Ishikawa (cell line): ENCODE data around the gene PEAK3.

Source experiments
- NFIC ChIP-seq: IDR thresholded peaks from 2 replicates; pipeline ENCODE4 v1.6.1; 2012
- TAF1 ChIP-seq: IDR thresholded peaks from 2 replicates; pipeline ENCODE4 v1.6.1; 2012; ENCODE audit warnings: low read depth, mild to moderate bottlenecking
- TF ChIP-seq, protein P1 (sequence below): IDR thresholded peaks from 2 replicates; pipeline ENCODE4 v1.6.1; 2012; ENCODE audit warnings: low read depth, mild to moderate bottlenecking

DNA sequence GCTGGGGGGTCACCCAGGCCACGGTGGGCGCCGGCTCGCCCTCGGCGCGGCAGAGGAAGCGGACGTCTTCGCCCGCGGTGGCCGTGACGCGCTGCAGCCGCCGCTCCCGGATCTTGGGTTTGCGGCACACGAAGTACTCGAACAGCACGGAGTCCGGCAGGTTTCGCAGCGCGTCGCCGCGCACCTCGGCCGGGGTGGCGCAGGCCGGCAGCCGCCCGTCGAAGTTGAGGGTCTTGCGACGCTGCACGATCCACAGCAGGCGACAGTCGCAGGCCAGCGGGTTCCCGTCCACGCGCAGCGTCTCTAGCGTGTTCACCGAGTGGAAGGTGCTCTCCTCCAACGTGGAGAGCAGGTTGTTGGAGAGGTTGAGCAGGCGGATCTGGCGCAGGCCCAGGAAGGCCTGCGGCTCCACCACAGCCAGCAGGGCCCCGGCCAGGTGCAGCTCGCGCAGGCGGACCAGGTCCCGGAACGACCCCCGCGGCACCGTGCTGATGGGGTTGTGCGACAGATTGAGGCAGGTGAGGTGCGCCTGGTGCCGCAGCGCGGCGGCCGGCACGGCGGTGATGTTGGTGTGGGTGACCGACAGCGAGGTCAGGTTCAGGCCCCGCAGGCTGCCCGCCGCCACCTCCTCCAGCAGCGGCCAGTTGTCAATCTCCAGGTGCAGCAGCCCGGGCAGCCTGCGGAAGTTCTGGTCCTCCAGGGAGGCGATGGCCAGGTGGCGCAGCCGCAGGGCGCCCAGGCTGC lies 8.6 kb upstream of the PEAK3 start:
- TF ChIP-seq, protein P1, sequence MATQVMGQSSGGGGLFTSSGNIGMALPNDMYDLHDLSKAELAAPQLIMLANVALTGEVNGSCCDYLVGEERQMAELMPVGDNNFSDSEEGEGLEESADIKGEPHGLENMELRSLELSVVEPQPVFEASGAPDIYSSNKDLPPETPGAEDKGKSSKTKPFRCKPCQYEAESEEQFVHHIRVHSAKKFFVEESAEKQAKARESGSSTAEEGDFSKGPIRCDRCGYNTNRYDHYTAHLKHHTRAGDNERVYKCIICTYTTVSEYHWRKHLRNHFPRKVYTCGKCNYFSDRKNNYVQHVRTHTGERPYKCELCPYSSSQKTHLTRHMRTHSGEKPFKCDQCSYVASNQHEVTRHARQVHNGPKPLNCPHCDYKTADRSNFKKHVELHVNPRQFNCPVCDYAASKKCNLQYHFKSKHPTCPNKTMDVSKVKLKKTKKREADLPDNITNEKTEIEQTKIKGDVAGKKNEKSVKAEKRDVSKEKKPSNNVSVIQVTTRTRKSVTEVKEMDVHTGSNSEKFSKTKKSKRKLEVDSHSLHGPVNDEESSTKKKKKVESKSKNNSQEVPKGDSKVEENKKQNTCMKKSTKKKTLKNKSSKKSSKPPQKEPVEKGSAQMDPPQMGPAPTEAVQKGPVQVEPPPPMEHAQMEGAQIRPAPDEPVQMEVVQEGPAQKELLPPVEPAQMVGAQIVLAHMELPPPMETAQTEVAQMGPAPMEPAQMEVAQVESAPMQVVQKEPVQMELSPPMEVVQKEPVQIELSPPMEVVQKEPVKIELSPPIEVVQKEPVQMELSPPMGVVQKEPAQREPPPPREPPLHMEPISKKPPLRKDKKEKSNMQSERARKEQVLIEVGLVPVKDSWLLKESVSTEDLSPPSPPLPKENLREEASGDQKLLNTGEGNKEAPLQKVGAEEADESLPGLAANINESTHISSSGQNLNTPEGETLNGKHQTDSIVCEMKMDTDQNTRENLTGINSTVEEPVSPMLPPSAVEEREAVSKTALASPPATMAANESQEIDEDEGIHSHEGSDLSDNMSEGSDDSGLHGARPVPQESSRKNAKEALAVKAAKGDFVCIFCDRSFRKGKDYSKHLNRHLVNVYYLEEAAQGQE, result no peak
- TF ChIP-seq TAF1 (no peak), NFIC (peak; percentile 56)
